ENCODE measurements around the gene TGFB2. TPM values are rescaled to one million over a fixed set of nuclear protein-coding genes. Genes with fewer than 3 reads are reported as not detected.

Gene TGFB2
- total and polyA plus RNA-seq, 3 donors from 2014 or later, result 2.4 to 4.5 (median 2.6) TPM

- intact Hi-C loops (cut with DNase I; ENCODE audit: low total_unique reads), result no loop called here
- WGBS, 2 donors, result 32 to 43% methylated on average over 2 of the region's 2 CpGs
- Histone ChIP-seq H3K27ac (peak overlapping the region; percentile 53 to 62), H3K27me3 (no peaks in the 10 kb centered on the region), H3K4me3 (no peak overlapping the region), H3K9me3 (no peaks in the 10 kb centered on the region), H3K36me3 (ENCODE audit: low read depth, missing control alignments) (no peaks in the 10 kb centered on the region), H3K4me1 (peaks cover 28% of the 10 kb centered on the region)
- DNase-seq, result no peak
- no peak for TF ChIP-seq CTCF (IDR thresholded peaks at IDR 0.05)
These were observed 117.5 kb downstream of the TGFB2 start for GRCh38 chr1:218462587-218462986.

- intact Hi-C loops (cut with DNase I; ENCODE audit: low total_unique reads), result no loop called here
- H3K27me3 ChIP-seq, result no peaks in the 10 kb centered on the region
- no peaks in the 10 kb centered on the region for H3K9me3 ChIP-seq
- H3K36me3 ChIP-seq (ENCODE audit: low read depth, missing control alignments), result no peaks in the 10 kb centered on the region
- no peak overlapping the region for H3K4me3 ChIP-seq
- peaks cover 28% of the 10 kb centered on the region for H3K4me1 ChIP-seq
- H3K27ac ChIP-seq, result peak overlapping the region; percentile 53 to 62
- TF ChIP-seq POLR2A (IDR thresholded peaks at IDR 0.05), result no peak
- no peak for TF ChIP-seq CTCF (IDR thresholded peaks at IDR 0.05)
- DNase-seq, result peak; percentile 47
- WGBS, 2 donors, result 39 to 47% methylated on average over 14 of the region's 14 CpGs
These were observed 118.3 kb downstream of the TGFB2 start for GRCh38 chr1:218463194-218464156.

GRCh38 chr1:218464871-218465270 lies 119.7 kb downstream of the TGFB2 start:
- TF ChIP-seq CTCF (IDR thresholded peaks at IDR 0.05), result no peak
- no peak for TF ChIP-seq POLR2A (IDR thresholded peaks at IDR 0.05)
- 97% methylated on average over 2 of the region's 2 CpGs for WGBS, 2 donors
- no peaks in the 10 kb centered on the region for H3K27me3 ChIP-seq
- intact Hi-C loops (cut with DNase I; ENCODE audit: low total_unique reads), result no loop called here
- H3K9me3 ChIP-seq, result no peaks in the 10 kb centered on the region
- no peak for DNase-seq
- H3K27ac ChIP-seq, result no peak overlapping the region
- H3K36me3 ChIP-seq (ENCODE audit: low read depth, missing control alignments), result no peaks in the 10 kb centered on the region
- no peak overlapping the region for H3K4me3 ChIP-seq
- H3K4me1 ChIP-seq, result peaks cover 18% of the 10 kb centered on the region

GRCh38 chr1:218466341-218467010 lies 121.3 kb downstream of the TGFB2 start:
- no peak overlapping the region for H3K4me3 ChIP-seq
- no peaks in the 10 kb centered on the region for H3K9me3 ChIP-seq
- intact Hi-C loops (cut with DNase I; ENCODE audit: low total_unique reads), result no loop called here
- H3K27ac ChIP-seq, result peak overlapping the region in 1 of 2 donors; percentile 22
- H3K4me1 ChIP-seq, result peaks cover 10% of the 10 kb centered on the region
- TF ChIP-seq POLR2A (IDR thresholded peaks at IDR 0.05) (no peak), CTCF (IDR thresholded peaks at IDR 0.05) (no peak)
- no peaks in the 10 kb centered on the region for H3K27me3 ChIP-seq
- no peak for DNase-seq
- no peaks in the 10 kb centered on the region for H3K36me3 ChIP-seq (ENCODE audit: low read depth, missing control alignments)
- 58 to 70% methylated on average over 6 of the region's 6 CpGs for WGBS, 2 donors
